NT2/D1 (cell line): ENCODE results near the gene PCDHB12.
"Not testable (repeated sequence)": the region's sequence is repeated elsewhere in the genome, so short reads cannot be mapped to it uniquely, and the experiment has no call there.

Experiments
- SUZ12 ChIP-seq: IDR thresholded peaks from 2 replicates; pipeline ENCODE4 v1.6.1; 2011; ENCODE audit not compliant: insufficient read length, insufficient read depth; ENCODE audit errors: extremely low read depth
- YY1 ChIP-seq: IDR thresholded peaks from 2 replicates; pipeline ENCODE4 v1.6.1; 2011; ENCODE audit not compliant: insufficient read length, insufficient read depth
- ZNF274 ChIP-seq: IDR thresholded peaks from 2 replicates; pipeline ENCODE4 v1.6.1; 2011; ENCODE audit warnings: mild to moderate bottlenecking, low read depth, low read length

DNA sequence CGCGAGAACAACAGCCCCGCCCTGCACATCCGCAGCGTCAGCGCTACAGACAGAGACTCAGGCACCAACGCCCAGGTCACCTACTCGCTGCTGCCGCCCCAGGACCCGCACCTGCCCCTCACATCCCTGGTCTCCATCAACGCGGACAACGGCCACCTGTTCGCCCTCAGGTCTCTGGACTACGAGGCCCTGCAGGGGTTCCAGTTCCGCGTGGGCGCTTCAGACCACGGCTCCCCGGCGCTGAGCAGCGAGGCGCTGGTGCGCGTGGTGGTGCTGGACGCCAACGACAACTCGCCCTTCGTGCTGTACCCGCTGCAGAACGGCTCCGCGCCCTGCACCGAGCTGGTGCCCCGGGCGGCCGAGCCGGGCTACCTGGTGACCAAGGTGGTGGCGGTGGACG, 7.0 kb downstream of the PCDHB12 start:
- TF ChIP-seq ZNF274, SUZ12, YY1: not testable (repeated sequence)
